K562 (cell line): ENCODE data around the gene CCDC167. TPM values are rescaled to one million over a fixed set of nuclear protein-coding genes. Genes with fewer than 3 reads are reported as not detected.

ENCODE experiments used
- ARID3B ChIP-seq: fragments of 250-450 bp; sonication (Bioruptor Pico); IDR thresholded peaks from 2 replicates; pipeline ENCODE4 v1.4.0; 2020; ENCODE audit warnings: borderline replicate concordance
- CHCHD3 ChIP-seq: fragments of 250-450 bp; sonication (Bioruptor Pico); IDR thresholded peaks from 2 replicates; pipeline ENCODE4 v2.1.2; 2022; ENCODE audit warnings: mild to moderate bottlenecking
- HOMEZ ChIP-seq: fragments of 250-450 bp; sonication (Bioruptor Pico); IDR thresholded peaks from 2 replicates; pipeline ENCODE4 v1.4.0; 2020; ENCODE audit warnings: mild to moderate bottlenecking, moderate library complexity
- MAZ ChIP-seq, 2 experiments: fragments of 450-650 bp in 1 of 2; sonication (generic) in 1 of 2; formaldehyde crosslinking; IDR thresholded peaks in 1 of 2; conservative IDR thresholded peaks in 1 of 2; 2 replicates each; pipeline versions ENCODE4 v1.4.0 to v1.5.0; 2020; ENCODE audit warnings: mild to moderate bottlenecking in 1 of 2, missing genetic modification reagents in 1 of 2
- MEF2D ChIP-seq: conservative IDR thresholded peaks from 2 replicates; pipeline ENCODE4 v1.6.1; 2016; ENCODE audit warnings: low read depth, missing genetic modification characterization, missing compliant biosample characterization
- MTA1 ChIP-seq: fragments of 450-650 bp; IDR thresholded peaks from 2 replicates; pipeline ENCODE4 v1.6.1; 2017; ENCODE audit warnings: borderline replicate concordance
- PTRF ChIP-seq: fragments of 450-650 bp; IDR thresholded peaks from 2 replicates; pipeline ENCODE4 v1.6.1; 2016; ENCODE audit warnings: mild to moderate bottlenecking, missing genetic modification characterization, missing compliant biosample characterization
- XRCC5 ChIP-seq: fragments of 200-400 bp; formaldehyde crosslinking; IDR thresholded peaks from 2 replicates; pipeline ENCODE4 v1.6.1; 2017; ENCODE audit warnings: low read depth, mild to moderate bottlenecking, low read length
- ZNF121 ChIP-seq: sonication (generic); formaldehyde crosslinking; conservative IDR thresholded peaks from 2 replicates; pipeline ENCODE4 v1.8.0; 2022; ENCODE audit warnings: missing genetic modification reagents
- ZNF318 ChIP-seq, 2 experiments: fragments of 450-650 bp; IDR thresholded peaks; 2 replicates each; pipeline ENCODE4 v1.6.1; 2016; ENCODE audit warnings: mild to moderate bottlenecking in 2 of 2, borderline replicate concordance in 1 of 2, low read depth in 1 of 2, moderate library complexity in 1 of 2
- ZNF780A ChIP-seq: fragments of 250-450 bp; sonication (Bioruptor Pico); IDR thresholded peaks from 2 replicates; pipeline ENCODE4 v1.5.0; 2021; ENCODE audit warnings: mild to moderate bottlenecking
- polyA plus RNA-seq, 8 experiments: library from polyadenylated mRNA; depleted of rRNA in 4 of 8; stranded (reverse) in 5 of 8; unstranded in 3 of 8; fragments of >200 nt; fragmentation: Nextera tagmentation in 2 of 8; fragmentation: Illumina TruSeq in 1 of 8; extraction: Ambion mirVana in 2 of 8; extraction: Trizol in 1 of 8; gene quantifications; 2 replicates each; pipeline versions ENCODE4 v1.2.1 to v1.2.3, GENCODE V29; 2011 to 2014; ENCODE audit warnings: inconsistent platforms in 1 of 8, missing spikeins in 1 of 8
- total RNA-seq, 7 experiments: library from RNA; depleted of rRNA in 6 of 7; stranded (reverse); fragments of >200 nt in 6 of 7; fragmentation: Illumina TruSeq in 2 of 7; extraction: Trizol in 2 of 7; gene quantifications; 2 replicates each; pipeline versions ENCODE4 v1.2.1 to v1.2.3, GENCODE V29; 2011 to 2021; ENCODE audit warnings: low replicate concordance in 1 of 7

The CCDC167 gene
- total and polyA plus RNA-seq, 9 of the 15 experiments (the other 6 are each of a cell fraction or from before 2014, with no cell fraction given): 26.0 to 114 (median 45.2) TPM

- TF ChIP-seq ZNF318 (IDR thresholded peaks at IDR 0.05; ENCODE audit: borderline replicate concordance in 1 of 2, low read depth in 1 of 2) (no peak), ZNF780A (CRISPR knock-in tag) (no peak), MAZ (CRISPR knock-in tag; conservative IDR thresholded peaks at IDR 0.05 in 1 of 2, IDR thresholded peaks at IDR 0.05 in 1 of 2) (peak; percentile 38 to 69; a peak in 3 of 4 replicates), ZNF121 (CRISPR knock-in tag) (no peak), HOMEZ (CRISPR knock-in tag) (no peak), MEF2D (tag) (no peak), XRCC5 (0 out of 2 replicates have a peak, but pooled peaks have one; percentile 53), CHCHD3 (CRISPR knock-in tag) (no peak), PTRF (tag) (no peak), ARID3B (CRISPR knock-in tag) (no peak), MTA1 (peak; percentile 91)
Observed at GRCh38 chr6:37499433-37500293, at the start of gene CCDC167 (continued).
